Bladder microvascular endothelial cell (primary cell): ENCODE data around the gene GALNT3. TPM values are rescaled to one million over a fixed set of nuclear protein-coding genes. Genes with fewer than 3 reads are reported as not detected.

Experiments used
- total RNA-seq: library from RNA; depleted of rRNA; stranded (reverse); fragments of >200 nt; gene quantifications from 2 replicates; pipeline ENCODE4 v1.2.3, GENCODE V29; 2014

Gene GALNT3
- total RNA-seq = 0.49 TPM in 1 of 2 replicates, not detected in the other

DNA sequence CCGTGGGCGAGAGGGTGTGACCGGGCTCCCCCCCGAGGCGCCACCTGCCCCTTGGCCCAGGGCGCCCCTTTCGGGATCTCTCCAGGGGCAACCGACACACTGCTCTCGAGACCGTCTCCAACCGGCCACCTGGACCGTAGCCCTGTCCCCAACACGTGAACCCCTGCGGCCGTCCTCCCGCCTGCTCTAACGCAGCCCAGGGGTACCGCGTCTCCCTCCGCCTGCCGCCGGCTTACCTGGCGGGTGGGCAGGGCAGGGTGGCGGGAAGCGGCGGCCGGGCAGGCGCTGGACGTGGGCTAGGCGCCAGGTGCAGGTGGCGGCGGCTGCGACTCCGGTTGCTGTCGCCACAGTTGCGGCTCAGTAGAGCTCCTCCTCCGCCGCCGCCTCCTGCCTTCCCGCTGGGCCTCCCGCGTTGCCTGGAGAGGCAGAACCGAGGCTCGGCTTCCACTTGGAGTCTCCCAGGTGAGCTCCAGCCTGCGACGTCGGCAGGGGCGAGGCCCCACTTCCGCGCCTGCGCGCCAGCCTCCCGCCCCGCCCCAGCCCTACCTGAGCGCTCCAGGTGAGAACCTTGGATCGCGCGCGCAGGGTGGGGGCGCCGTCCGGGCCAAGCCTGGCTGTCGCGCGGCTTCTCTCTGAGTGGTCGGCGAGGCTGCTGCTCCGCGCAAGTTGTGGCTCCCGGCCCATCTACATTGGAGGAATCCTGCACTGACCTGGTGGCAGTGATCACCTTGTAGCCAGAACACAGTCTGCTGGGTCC is at the start of gene GALNT3:
Gene GALNT3, minus strand, starts transcription at position 469 of the 757 bp plus-strand sequence. CDS start 23,547 bp downstream, outside the sequence.

Other genes with a start within 250 kb of the GALNT3 start
- 15.1 and 45.6 TPM in 2 replicates for gene TTC21B, start 159.5 kb upstream of the GALNT3 start, total RNA-seq